K562 (cell line): ENCODE results near the gene MEP1B.

Experiments
- ESRRA ChIP-seq: fragments of 450-650 bp; IDR thresholded peaks from 2 replicates; pipeline ENCODE4 v1.6.1; 2014; ENCODE audit warnings: low read depth, mild to moderate bottlenecking, moderate library complexity, borderline replicate concordance
- FOS ChIP-seq: IDR thresholded peaks from 3 replicates; pipeline ENCODE4 v1.6.1; 2011; ENCODE audit not compliant: insufficient read length; ENCODE audit errors: extremely low read depth
- GABPA ChIP-seq: fragments of 200-800 bp; sonication (Bioruptor generic); conservative IDR thresholded peaks from 2 replicates; pipeline ENCODE4 v1.6.1; 2016; ENCODE audit warnings: low read depth, missing genetic modification characterization, missing compliant biosample characterization
- KDM1A ChIP-seq, 2 experiments: fragments of 450-650 bp; IDR thresholded peaks; 2 replicates each; pipeline ENCODE4 v1.6.1; 2016; ENCODE audit warnings: mild to moderate bottlenecking in 2 of 2
- PRMT5 ChIP-seq: sonication (generic); formaldehyde crosslinking; IDR thresholded peaks from 2 replicates; pipeline ENCODE4 v1.5.0; 2020; ENCODE audit warnings: missing genetic modification reagents
- SRF ChIP-seq, 2 experiments: fragments of 250-450, 450-650 bp in 1 of 2; sonication (Bioruptor Pico) in 1 of 2; sonication (generic) in 1 of 2; formaldehyde crosslinking; IDR thresholded peaks; 2 replicates each; pipeline versions ENCODE4 v1.5.0 to v1.5.1; 2020 to 2022; ENCODE audit warnings: mild to moderate bottlenecking in 1 of 2, missing genetic modification reagents in 1 of 2
- TARDBP ChIP-seq: fragments of 450-650 bp; IDR thresholded peaks from 2 replicates; pipeline ENCODE4 v1.6.1; 2016
- TCF7L2 ChIP-seq: fragments of 150-350 bp; IDR thresholded peaks from 2 replicates; pipeline ENCODE4 v1.6.1; 2016; ENCODE audit warnings: low read depth, mild to moderate bottlenecking, low read length, moderate library complexity
- ZNF274 ChIP-seq: IDR thresholded peaks from 2 replicates; pipeline ENCODE4 v1.6.1; 2011; ENCODE audit warnings: low read depth, mild to moderate bottlenecking, low read length, moderate library complexity, borderline replicate concordance
- TF ChIP-seq, protein P1 (sequence below): fragments of 450-650 bp; conservative IDR thresholded peaks from 2 replicates; pipeline ENCODE4 v1.6.1; 2016; ENCODE audit warnings: missing genetic modification characterization, low read depth, mild to moderate bottlenecking, control low read depth, missing compliant biosample characterization
- TF ChIP-seq, protein P2 (sequence below): fragments of 250-450 bp; sonication (Bioruptor Pico); IDR thresholded peaks from 2 replicates; pipeline ENCODE4 v1.8.0; 2021; ENCODE audit warnings: mild to moderate bottlenecking, moderate library complexity
- TF ChIP-seq, protein P3 (sequence below): sonication (generic); formaldehyde crosslinking; IDR thresholded peaks from 2 replicates; pipeline ENCODE4 v1.8.0; 2022; ENCODE audit warnings: mild to moderate bottlenecking, low read depth, missing genetic modification reagents
- TF ChIP-seq, protein P4 (sequence below), 3 experiments: IDR thresholded peaks in 2 of 3; conservative IDR thresholded peaks in 1 of 3; 2 replicates each; pipeline ENCODE4 v1.5.1; 2011 to 2012; ENCODE audit warnings: low read length in 3 of 3, mild to moderate bottlenecking in 3 of 3, control low read depth in 2 of 3, improper control_type of control experiment in 1 of 3, inconsistent platforms in 1 of 3, low read depth in 1 of 3, mixed read lengths in 1 of 3, moderate library complexity in 1 of 3; ENCODE audit not compliant: insufficient read depth in 2 of 3

DNA sequence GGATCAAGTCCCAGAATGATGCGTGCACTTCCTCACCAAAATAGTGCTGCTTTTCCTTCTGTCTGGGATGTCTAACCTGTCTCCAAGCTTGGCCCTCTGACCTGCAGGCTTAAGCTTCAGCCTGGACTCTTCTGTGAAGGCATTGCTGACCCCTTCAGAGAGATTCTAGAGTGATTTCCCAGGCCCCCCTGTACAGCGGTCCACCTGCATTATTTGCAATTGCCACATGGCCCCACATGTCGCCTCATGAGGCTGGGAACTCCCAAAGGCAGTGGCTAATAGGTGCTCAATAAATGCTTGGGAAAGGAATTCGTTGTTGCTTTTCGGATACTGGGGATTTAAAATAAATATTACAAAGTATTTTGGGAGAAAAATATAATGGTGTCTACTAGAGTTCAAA is 32.3 kb upstream of the MEP1B start:
- TF ChIP-seq, protein P1, sequence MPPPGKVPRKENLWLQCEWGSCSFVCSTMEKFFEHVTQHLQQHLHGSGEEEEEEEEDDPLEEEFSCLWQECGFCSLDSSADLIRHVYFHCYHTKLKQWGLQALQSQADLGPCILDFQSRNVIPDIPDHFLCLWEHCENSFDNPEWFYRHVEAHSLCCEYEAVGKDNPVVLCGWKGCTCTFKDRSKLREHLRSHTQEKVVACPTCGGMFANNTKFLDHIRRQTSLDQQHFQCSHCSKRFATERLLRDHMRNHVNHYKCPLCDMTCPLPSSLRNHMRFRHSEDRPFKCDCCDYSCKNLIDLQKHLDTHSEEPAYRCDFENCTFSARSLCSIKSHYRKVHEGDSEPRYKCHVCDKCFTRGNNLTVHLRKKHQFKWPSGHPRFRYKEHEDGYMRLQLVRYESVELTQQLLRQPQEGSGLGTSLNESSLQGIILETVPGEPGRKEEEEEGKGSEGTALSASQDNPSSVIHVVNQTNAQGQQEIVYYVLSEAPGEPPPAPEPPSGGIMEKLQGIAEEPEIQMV (tag) = no peak
- TF ChIP-seq, protein P2, sequence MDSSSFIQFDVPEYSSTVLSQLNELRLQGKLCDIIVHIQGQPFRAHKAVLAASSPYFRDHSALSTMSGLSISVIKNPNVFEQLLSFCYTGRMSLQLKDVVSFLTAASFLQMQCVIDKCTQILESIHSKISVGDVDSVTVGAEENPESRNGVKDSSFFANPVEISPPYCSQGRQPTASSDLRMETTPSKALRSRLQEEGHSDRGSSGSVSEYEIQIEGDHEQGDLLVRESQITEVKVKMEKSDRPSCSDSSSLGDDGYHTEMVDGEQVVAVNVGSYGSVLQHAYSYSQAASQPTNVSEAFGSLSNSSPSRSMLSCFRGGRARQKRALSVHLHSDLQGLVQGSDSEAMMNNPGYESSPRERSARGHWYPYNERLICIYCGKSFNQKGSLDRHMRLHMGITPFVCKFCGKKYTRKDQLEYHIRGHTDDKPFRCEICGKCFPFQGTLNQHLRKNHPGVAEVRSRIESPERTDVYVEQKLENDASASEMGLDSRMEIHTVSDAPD (CRISPR knock-in tag) = no peak
- TF ChIP-seq ZNF274 (no peak), FOS (no peak), PRMT5 (CRISPR knock-in tag) (no peak), KDM1A (IDR thresholded peaks at IDR 0.05) (no peak), GABPA (tag) (no peak), TARDBP (no peak), SRF (CRISPR knock-in tag; IDR thresholded peaks at IDR 0.05) (no peak), TCF7L2 (no peak), ESRRA (no peak)
- TF ChIP-seq, protein P3, sequence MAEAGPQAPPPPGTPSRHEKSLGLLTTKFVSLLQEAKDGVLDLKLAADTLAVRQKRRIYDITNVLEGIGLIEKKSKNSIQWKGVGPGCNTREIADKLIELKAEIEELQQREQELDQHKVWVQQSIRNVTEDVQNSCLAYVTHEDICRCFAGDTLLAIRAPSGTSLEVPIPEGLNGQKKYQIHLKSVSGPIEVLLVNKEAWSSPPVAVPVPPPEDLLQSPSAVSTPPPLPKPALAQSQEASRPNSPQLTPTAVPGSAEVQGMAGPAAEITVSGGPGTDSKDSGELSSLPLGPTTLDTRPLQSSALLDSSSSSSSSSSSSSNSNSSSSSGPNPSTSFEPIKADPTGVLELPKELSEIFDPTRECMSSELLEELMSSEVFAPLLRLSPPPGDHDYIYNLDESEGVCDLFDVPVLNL (CRISPR knock-in tag) = no peak
- TF ChIP-seq, protein P4, sequence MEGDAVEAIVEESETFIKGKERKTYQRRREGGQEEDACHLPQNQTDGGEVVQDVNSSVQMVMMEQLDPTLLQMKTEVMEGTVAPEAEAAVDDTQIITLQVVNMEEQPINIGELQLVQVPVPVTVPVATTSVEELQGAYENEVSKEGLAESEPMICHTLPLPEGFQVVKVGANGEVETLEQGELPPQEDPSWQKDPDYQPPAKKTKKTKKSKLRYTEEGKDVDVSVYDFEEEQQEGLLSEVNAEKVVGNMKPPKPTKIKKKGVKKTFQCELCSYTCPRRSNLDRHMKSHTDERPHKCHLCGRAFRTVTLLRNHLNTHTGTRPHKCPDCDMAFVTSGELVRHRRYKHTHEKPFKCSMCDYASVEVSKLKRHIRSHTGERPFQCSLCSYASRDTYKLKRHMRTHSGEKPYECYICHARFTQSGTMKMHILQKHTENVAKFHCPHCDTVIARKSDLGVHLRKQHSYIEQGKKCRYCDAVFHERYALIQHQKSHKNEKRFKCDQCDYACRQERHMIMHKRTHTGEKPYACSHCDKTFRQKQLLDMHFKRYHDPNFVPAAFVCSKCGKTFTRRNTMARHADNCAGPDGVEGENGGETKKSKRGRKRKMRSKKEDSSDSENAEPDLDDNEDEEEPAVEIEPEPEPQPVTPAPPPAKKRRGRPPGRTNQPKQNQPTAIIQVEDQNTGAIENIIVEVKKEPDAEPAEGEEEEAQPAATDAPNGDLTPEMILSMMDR (IDR thresholded peaks at IDR 0.05 in 2 of 3, conservative IDR thresholded peaks at IDR 0.05 in 1 of 3; ENCODE audit: insufficient read depth in 2 of 3, low read depth in 1 of 3, low read length in 3 of 3) = no peak
